Left ventricle myocardium superior (tissue), 1 donor: ENCODE data around the gene TFF2. TPM values are rescaled to one million over a fixed set of nuclear protein-coding genes. Genes with fewer than 3 reads are reported as not detected.

Source experiments
- ATAC-seq: fragments of 200-7000 bp; cut with Tn5 transposase; one replicate; pipeline ENCODE4 v1.9.1; 2020; ENCODE audit warnings: mild to moderate bottlenecking, moderate library complexity
- DNase-seq: peaks from one replicate; pipeline ENCODE4 v3.0.0-alpha.2; 2020
- intact Hi-C: fragments of 100-400 bp; cut with micrococcal nuclease; formaldehyde crosslinking; loops from one replicate; pipeline ENCODE4 v1.11.0; 2022
- total RNA-seq: library from RNA; stranded (reverse); fragmentation: NEBNext Ultra II Directional; extraction: Animal tissue kit (Norgen Biotek cat#: 25700); gene quantifications from one replicate; pipeline ENCODE4 v1.2.1, GENCODE V29; 2021
- donor health status: DM: no; HTN: yes; CAD: no; lungs with severe emphysema.

The TFF2 gene
- total RNA-seq, 1 donor from 2014 or later: not detected

- DNase-seq: no peak
- no peak for ATAC-seq
- intact Hi-C loops: no loop called here
Measured at GRCh38 chr21:42385619-42386018, 34.8 kb upstream of the TFF2 start.

GRCh38 chr21:42384989-42385388, 34.2 kb upstream of the TFF2 start:
- intact Hi-C loops: no loop called here
- no peak for ATAC-seq
- no peak for DNase-seq

DNA sequence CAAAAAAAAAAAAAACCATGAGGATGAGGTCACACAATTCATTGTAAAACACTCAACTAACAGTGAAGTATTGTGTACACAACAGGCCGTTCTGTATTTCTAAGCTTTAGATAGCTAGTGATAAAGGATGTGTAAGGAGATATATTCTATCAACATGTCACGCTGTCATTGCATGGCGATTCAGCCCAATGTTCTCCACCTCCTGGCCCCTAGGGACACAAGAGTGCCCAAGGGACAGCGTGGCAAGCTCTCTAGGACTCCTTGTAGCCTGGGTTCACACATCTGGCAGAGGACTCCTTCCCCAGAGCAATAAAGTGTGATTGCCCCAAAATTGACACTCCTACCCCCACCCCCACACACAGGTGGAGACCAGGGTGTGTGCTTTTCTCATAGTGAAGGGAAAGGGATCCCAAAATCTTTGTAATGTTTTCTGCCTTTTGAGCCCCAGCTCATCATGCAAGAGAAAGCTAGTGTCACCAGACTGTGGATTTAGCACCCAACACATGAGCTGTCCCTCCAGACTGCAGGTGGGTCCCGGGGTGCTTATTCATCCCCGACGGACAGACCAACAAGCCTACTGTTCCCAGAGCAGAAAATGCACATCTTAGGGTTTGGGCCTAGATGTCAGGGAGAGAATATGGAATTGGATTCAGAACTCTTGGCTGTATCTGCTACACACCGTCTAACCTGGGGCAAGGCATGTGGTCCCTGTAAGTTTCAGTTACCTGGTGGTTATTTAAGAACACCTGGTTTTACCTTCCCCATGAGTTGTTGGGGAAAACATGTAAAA, 33.6 kb upstream of the TFF2 start:
- intact Hi-C loops: no loop called here
- no peak for DNase-seq

DNA sequence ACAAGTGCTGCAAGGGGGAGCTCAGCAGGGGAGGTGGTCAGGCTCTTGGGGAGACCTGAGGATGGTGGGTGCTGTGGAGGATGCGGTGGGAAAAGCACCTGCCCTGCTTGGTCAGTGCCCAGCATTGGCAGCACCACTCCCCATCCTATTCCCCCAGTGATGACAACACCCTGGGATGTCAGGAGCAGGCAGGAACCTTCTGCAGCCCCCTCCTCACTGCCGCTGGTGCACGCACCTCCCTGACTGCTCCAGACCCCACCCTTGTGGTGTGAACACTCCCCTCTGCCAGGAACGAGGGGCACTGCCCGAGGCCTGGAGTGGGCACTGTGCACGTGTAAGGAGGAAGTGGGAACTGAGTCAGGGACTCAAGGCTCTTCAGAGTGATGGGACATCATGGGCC, 32.5 kb upstream of the TFF2 start:
- no peak for ATAC-seq
- intact Hi-C loops: no loop called here
- no peak for DNase-seq

More for the DNA sequence above, 33.6 kb upstream of the TFF2 start:
- ATAC-seq: no peak

- ATAC-seq (no peak), DNase-seq (no peak)
- intact Hi-C loops: no loop called here
Measured at GRCh38 chr21:42382915-42383314, 32.1 kb upstream of the TFF2 start.

DNA sequence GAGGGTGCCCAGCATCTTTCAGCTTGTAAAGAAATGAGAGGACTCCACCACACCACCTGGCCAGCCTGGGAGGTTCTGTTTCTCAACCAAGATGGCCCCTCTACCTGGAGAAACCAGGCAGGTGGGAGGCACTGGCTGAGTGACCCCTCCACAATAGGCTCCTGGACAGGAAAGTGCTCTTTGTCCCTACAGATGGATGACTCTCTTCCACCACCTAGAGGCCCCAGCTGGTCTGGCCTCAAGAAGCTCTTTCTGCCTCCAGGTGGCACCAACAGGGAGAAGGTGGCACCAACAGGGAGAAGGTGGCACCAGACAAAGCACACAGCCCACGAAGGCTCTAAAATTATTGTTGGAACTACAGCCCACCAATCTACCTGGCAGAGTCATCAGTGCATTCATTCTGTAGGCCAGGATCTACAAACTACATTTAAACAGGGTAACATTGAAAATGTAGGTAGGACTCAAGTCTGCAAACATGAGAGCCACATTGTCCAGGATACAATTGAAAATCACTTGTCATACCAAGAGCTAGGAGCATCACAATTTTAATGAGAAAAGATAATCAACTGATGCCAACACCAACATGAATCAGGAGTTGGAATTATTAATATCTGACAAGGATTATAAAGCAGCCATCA, 30.7 kb upstream of the TFF2 start:
- intact Hi-C loops: no loop called here
- ATAC-seq: no peak

GRCh38 chr21:42379426-42380215, 28.8 kb upstream of the TFF2 start:
- ATAC-seq: no peak
- intact Hi-C loops: no loop called here
- no peak for DNase-seq

More for the DNA sequence above, 30.7 kb upstream of the TFF2 start:
- DNase-seq: no peak

DNA sequence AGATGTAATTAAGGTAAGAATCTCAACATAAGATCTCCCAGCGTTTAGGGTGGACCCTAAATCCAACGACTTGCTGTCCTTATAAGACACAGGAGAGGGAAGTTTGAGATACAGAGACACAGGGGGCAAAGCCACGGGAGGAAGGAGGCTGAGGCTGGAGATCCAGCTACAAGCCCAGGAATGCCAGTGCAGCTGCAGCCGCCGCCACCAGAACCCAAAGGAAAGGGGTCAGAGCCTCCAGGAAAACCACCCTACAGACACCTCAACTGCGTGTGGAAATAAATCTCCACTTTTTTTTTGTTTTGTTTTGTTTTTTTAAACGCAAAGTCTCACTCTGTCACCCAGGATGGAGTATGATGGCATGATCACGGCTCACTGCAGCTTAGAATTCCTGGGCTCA, 27.6 kb upstream of the TFF2 start:
- ATAC-seq: no peak
- DNase-seq: no peak
- intact Hi-C loops: no loop called here

- ATAC-seq: no peak
- no peak for DNase-seq
- intact Hi-C loops: no loop called here
Measured at GRCh38 chr21:42377951-42378340, 27.2 kb upstream of the TFF2 start.

GRCh38 chr21:42377211-42377950, 26.6 kb upstream of the TFF2 start:
- intact Hi-C loops: no loop called here
- DNase-seq: no peak
- ATAC-seq: no peak

DNA sequence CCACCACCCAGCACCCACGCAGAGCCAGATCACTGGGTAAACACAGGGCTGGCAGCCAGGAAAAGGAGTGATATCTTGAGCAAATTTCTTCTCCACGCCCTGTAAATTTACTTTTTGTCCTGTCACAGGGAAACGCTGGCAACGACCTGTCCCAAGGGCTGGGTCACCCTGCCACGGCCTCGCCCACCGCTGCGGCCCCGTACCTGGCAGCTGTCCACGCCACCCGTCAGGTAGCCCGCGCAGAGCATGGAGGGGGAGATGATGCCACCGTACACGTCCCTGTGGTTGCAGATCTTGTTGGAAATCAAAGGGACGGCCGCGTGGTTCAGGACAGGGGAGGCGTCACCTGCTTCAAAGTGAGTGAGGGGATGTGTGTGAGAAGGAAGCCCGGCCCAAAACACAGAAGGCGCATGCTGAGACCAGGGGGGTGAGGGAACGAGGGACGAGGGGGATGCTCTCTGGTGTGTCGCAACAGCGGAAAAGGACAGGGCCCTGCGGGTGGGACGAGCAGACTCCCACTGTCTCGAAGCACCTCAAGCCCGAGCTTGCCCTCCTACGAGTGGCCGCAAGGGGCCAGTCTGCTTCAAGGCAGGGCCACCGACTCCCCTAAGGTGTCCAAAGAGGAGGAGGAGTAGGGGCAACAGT, 25.7 kb upstream of the TFF2 start:
- no peak for ATAC-seq
- no peak for DNase-seq
- intact Hi-C loops: no loop called here

GRCh38 chr21:42375966-42376337, 25.2 kb upstream of the TFF2 start:
- no peak for ATAC-seq
- intact Hi-C loops: no loop called here
- DNase-seq: no peak

DNA sequence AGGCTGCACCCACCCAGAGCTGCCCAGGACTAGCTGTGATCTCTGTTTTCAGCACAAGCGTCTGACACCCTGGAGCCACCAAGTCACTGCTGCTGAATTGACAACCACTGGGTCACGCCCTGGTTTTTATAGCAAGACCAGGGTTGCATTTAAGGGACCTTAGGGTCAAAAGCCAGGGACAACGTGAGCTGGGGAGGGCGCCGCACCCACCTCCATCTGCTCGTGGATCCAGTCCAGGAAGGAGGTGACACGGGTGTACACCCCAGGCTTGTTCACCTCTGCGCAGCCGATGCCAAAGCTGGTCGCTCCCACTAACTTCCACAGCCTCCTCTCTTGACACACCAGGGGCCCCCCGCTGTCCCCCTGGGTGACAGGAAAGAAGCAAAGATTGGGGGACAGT, 24.7 kb upstream of the TFF2 start:
- intact Hi-C loops: no loop called here
- no peak for ATAC-seq
- DNase-seq: no peak

DNA sequence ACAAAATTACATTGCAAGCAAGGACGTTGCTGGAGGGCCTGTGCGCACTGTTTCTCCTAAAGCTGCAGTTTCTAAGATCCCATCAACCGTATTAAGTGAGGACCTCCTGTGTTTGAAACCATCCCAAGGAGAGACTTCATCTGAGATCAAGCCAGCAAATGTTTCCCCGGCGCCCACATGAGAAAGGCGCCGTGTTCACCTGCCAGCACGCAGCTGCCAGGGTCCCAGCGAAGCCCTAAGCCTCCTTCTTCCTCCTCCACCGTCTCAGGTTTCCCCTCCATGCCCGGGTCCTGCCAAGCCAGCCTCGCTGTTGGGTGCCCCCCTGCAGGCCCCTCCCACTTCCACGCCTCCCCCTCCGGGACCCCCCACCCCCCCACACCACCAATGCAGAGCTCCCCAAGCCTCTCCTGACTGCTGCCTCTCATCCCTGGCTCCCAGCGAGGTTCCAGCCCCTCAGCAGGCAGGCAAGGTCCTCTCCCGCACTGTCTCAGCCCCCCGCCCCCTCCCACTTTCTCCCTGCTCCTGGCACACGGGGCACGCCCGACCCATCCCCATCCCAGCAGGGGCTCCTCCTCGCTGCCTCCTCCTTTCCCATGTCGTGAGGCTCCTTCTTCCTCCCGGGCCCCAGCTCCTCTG, 24.2 kb upstream of the TFF2 start:
- DNase-seq (no peak), ATAC-seq (no peak)
- intact Hi-C loops: no loop called here

GRCh38 chr21:42374457-42374856, 23.7 kb upstream of the TFF2 start:
- ATAC-seq (no peak), DNase-seq (no peak)
- intact Hi-C loops: no loop called here

DNA sequence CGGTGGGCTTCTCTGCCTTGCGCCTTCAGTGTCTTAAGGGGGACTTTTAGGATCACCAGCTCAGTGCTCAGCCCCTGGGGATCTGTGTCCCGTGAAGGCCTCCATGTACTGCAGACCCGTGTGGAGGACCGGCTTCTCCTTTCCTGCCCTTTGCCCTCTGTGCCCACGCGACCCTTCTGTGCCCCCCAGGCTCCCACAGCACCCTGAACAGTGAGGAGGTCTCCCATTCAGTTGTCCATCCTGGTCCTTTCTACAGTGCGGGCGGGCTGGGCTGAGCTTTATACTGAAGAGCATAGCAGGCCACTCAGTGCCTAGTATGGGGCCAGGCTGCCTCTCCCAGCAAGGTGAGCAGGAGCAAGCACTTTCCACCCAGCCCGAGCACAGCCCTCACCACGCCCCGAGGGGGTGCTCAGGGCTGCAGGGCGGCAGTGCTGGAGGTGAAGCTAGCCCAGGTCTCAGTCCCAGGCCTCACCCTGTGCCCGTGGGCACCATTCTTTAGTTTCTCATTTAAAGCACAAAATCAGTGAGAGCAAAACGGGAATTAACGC, 23.2 kb upstream of the TFF2 start:
- no peak for DNase-seq
- intact Hi-C loops: no loop called here
- no peak for ATAC-seq

- ATAC-seq: no peak
- intact Hi-C loops: no loop called here
- DNase-seq: no peak
Measured at GRCh38 chr21:42373196-42373907, 22.6 kb upstream of the TFF2 start.
